HCT116 (cell line): ENCODE data around the gene ADRA1B.

Source experiments
- ELF1 ChIP-seq: IDR thresholded peaks from 2 replicates; pipeline ENCODE4 v1.6.1; 2012; ENCODE audit warnings: low read depth, borderline replicate concordance
- EZH2 ChIP-seq: fragments of 200-600 bp; sonication (generic); IDR thresholded peaks from 2 replicates; pipeline ENCODE4 v1.6.1; 2017; ENCODE audit warnings: antibody characterized with exemption, mixed run types
- POLR2AphosphoS5 ChIP-seq: IDR thresholded peaks from 2 replicates; pipeline ENCODE4 v1.6.1; 2011; ENCODE audit warnings: mild to moderate bottlenecking, low read depth, low read length, moderate library complexity
- RAD21 ChIP-seq: IDR thresholded peaks from 2 replicates; pipeline ENCODE4 v1.6.1; 2012; ENCODE audit warnings: low read depth, mild to moderate bottlenecking
- SIN3A ChIP-seq: IDR thresholded peaks from 2 replicates; pipeline ENCODE4 v1.6.1; 2012; ENCODE audit warnings: low read depth
- YY1 ChIP-seq: IDR thresholded peaks from 2 replicates; pipeline ENCODE4 v1.6.1; 2011; ENCODE audit warnings: low read length, low read depth, moderate library complexity, mild to moderate bottlenecking; ENCODE audit not compliant: insufficient replicate concordance; ENCODE audit errors: extremely low read depth
- TF ChIP-seq, protein P1 (sequence below): IDR thresholded peaks from 2 replicates; pipeline ENCODE4 v1.6.1; 2011; ENCODE audit warnings: mild to moderate bottlenecking, low read length, moderate library complexity; ENCODE audit not compliant: insufficient replicate concordance; ENCODE audit errors: extremely low read depth
- TF ChIP-seq, protein P2 (sequence below), 3 experiments: fragments of 200-600 bp in 1 of 3; sonication (generic) in 1 of 3; IDR thresholded peaks in 2 of 3; conservative IDR thresholded peaks in 1 of 3; 2 replicates each; pipeline ENCODE4 v1.5.1; 2012 to 2017; ENCODE audit warnings: low read depth in 2 of 3, low read length in 2 of 3, antibody characterized with exemption in 1 of 3, borderline replicate concordance in 1 of 3, control low read depth in 1 of 3, mild to moderate bottlenecking in 1 of 3, mixed read lengths in 1 of 3, mixed run types in 1 of 3, moderate library complexity in 1 of 3; ENCODE audit not compliant: insufficient read depth in 1 of 3
- TF ChIP-seq, protein P3 (sequence below): IDR thresholded peaks from 2 replicates; pipeline ENCODE4 v1.6.1; 2012; ENCODE audit warnings: low read depth
- TF ChIP-seq, protein P4 (sequence below): IDR thresholded peaks from 2 replicates; pipeline ENCODE4 v1.6.1; 2012

DNA sequence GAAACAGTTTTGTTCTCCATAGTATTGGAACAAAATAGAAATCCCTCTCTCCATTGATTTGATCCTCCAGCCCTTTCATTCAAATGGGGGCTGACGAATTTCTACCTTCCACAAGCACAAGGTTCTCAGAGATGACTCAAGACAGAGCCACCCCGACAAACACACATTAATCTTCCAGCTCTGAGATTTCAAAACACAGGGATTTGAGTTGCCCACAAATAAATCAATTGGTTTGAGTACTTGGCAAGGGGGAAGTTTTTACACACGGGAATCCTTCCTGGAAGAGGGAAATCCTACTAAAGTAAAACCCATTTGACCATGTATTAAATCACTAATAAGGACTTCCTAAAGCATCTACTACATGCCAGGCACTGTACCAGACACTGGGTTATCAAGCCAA lies 5.4 kb downstream of the ADRA1B start:
- TF ChIP-seq YY1: no peak
- TF ChIP-seq, protein P1, sequence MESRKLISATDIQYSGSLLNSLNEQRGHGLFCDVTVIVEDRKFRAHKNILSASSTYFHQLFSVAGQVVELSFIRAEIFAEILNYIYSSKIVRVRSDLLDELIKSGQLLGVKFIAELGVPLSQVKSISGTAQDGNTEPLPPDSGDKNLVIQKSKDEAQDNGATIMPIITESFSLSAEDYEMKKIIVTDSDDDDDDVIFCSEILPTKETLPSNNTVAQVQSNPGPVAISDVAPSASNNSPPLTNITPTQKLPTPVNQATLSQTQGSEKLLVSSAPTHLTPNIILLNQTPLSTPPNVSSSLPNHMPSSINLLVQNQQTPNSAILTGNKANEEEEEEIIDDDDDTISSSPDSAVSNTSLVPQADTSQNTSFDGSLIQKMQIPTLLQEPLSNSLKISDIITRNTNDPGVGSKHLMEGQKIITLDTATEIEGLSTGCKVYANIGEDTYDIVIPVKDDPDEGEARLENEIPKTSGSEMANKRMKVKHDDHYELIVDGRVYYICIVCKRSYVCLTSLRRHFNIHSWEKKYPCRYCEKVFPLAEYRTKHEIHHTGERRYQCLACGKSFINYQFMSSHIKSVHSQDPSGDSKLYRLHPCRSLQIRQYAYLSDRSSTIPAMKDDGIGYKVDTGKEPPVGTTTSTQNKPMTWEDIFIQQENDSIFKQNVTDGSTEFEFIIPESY: no peak
- no peak for TF ChIP-seq RAD21
- TF ChIP-seq, protein P2, sequence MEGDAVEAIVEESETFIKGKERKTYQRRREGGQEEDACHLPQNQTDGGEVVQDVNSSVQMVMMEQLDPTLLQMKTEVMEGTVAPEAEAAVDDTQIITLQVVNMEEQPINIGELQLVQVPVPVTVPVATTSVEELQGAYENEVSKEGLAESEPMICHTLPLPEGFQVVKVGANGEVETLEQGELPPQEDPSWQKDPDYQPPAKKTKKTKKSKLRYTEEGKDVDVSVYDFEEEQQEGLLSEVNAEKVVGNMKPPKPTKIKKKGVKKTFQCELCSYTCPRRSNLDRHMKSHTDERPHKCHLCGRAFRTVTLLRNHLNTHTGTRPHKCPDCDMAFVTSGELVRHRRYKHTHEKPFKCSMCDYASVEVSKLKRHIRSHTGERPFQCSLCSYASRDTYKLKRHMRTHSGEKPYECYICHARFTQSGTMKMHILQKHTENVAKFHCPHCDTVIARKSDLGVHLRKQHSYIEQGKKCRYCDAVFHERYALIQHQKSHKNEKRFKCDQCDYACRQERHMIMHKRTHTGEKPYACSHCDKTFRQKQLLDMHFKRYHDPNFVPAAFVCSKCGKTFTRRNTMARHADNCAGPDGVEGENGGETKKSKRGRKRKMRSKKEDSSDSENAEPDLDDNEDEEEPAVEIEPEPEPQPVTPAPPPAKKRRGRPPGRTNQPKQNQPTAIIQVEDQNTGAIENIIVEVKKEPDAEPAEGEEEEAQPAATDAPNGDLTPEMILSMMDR (IDR thresholded peaks at IDR 0.05 in 2 of 3, conservative IDR thresholded peaks at IDR 0.05 in 1 of 3; ENCODE audit: borderline replicate concordance in 1 of 3, insufficient read depth in 1 of 3, low read depth in 2 of 3, low read length in 2 of 3): no peak
- no peak for TF ChIP-seq ELF1
- no peak for TF ChIP-seq EZH2
- TF ChIP-seq, protein P3, sequence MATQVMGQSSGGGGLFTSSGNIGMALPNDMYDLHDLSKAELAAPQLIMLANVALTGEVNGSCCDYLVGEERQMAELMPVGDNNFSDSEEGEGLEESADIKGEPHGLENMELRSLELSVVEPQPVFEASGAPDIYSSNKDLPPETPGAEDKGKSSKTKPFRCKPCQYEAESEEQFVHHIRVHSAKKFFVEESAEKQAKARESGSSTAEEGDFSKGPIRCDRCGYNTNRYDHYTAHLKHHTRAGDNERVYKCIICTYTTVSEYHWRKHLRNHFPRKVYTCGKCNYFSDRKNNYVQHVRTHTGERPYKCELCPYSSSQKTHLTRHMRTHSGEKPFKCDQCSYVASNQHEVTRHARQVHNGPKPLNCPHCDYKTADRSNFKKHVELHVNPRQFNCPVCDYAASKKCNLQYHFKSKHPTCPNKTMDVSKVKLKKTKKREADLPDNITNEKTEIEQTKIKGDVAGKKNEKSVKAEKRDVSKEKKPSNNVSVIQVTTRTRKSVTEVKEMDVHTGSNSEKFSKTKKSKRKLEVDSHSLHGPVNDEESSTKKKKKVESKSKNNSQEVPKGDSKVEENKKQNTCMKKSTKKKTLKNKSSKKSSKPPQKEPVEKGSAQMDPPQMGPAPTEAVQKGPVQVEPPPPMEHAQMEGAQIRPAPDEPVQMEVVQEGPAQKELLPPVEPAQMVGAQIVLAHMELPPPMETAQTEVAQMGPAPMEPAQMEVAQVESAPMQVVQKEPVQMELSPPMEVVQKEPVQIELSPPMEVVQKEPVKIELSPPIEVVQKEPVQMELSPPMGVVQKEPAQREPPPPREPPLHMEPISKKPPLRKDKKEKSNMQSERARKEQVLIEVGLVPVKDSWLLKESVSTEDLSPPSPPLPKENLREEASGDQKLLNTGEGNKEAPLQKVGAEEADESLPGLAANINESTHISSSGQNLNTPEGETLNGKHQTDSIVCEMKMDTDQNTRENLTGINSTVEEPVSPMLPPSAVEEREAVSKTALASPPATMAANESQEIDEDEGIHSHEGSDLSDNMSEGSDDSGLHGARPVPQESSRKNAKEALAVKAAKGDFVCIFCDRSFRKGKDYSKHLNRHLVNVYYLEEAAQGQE: no peak
- no peak for TF ChIP-seq POLR2AphosphoS5
- TF ChIP-seq, protein P4, sequence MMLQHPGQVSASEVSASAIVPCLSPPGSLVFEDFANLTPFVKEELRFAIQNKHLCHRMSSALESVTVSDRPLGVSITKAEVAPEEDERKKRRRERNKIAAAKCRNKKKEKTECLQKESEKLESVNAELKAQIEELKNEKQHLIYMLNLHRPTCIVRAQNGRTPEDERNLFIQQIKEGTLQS: no peak
- TF ChIP-seq SIN3A: no peak
